HG03066 (cell line): ENCODE data around the gene MLPH.

Experiments
- ATAC-seq: cut with Tn5 transposase; IDR thresholded peaks from one replicate; pipeline ENCODE4 v1.9.1; 2021; ENCODE audit warnings: low read depth; ENCODE audit not compliant: unreplicated experiment

The MLPH gene, protein sequence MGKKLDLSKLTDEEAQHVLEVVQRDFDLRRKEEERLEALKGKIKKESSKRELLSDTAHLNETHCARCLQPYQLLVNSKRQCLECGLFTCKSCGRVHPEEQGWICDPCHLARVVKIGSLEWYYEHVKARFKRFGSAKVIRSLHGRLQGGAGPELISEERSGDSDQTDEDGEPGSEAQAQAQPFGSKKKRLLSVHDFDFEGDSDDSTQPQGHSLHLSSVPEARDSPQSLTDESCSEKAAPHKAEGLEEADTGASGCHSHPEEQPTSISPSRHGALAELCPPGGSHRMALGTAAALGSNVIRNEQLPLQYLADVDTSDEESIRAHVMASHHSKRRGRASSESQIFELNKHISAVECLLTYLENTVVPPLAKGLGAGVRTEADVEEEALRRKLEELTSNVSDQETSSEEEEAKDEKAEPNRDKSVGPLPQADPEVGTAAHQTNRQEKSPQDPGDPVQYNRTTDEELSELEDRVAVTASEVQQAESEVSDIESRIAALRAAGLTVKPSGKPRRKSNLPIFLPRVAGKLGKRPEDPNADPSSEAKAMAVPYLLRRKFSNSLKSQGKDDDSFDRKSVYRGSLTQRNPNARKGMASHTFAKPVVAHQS

DNA sequence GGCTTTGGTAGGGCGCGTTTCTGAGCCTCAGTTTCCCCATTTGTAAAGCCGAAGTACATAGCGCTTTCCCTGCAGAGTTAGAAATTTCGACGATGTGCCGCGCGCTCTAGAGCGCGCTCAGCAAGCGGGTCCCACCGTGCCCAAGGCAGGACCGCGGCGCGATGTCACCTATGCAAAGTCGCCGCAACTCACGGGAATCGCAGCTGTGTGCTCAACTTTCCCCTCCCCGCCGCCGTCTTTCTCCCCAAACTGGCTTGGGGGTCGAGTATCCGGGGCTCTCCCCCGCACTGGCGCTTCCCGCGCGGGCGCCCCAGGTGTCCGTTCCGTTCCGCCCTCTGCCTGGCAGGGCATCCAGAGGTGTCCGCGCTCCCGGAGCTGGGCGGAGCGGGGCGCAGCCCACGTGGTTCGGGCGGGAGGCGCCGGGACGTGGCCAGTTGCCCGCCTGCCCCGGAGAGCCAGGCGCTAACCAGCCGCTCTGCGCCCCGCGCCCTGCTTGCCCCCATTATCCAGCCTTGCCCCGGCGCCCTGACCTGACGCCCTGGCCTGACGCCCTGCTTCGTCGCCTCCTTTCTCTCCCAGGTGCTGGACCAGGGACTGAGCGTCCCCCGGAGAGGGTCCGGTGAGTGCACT lies at the start of gene MLPH:
TSS of gene MLPH (plus strand) at position 433 of the 630 bp plus-strand sequence. CDS start 6,176 bp downstream, outside the sequence.
- no peak for ATAC-seq

DNA sequence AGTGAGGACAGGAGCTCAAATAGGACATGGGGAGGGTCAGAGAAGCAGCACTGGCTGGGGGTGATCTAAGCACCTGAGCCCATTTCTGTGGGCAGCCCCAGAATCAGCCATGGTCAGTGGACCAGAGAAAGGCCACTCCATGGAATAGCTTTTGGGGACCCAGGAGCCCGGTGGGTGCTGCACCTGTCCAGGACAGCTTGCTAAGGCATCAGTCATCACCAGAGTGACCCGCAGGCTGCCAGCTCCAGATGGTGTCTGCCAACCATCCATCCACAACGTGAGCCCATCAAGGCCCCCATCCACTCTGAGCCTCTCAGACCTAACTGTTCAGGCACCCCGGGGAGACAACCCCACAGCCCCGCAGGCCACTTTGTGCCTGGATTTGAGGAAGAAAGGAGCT lies 49.5 kb upstream of the MLPH start:
- ATAC-seq: no peak

DNA sequence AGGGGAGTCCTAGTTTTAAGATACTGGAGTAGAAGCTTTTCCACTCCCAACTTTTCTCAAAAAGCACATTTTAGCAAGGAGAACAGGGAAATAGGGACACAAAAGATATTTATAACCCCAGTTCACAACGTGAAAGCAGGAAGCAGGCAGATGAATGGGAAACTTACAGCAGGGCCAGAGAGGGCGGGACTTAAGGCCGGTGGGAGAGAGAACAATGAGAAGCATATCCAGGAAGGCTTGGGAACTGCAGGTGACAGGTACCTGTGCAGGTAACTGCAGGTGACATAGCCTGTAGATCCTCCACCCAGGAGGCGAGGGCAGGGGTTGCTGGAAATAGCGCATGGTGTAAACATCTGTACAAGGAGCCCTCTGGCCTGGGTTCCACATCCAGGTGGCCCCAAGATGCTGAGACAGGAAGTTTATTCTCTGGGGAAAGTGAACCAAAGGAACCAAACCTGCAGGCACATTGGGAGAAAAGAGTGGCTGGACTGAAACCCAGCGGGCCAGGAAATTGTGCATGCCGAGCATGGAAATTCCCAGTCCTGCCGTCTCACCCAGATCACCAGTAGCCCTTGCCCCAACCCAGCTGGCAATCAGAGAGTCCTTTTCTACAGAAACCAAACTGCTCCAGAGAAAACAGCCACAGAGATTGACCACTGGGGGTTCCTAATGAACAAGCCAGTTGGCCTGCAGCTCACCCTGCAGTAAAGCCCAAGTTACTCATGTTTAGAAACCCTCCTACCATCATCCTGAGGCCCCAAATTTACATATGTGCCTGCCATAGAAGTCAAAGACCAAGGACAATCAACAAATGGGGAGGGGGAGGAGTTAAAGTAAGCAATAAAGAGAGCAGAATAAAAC lies 48.7 kb upstream of the MLPH start:
- no peak for ATAC-seq

DNA sequence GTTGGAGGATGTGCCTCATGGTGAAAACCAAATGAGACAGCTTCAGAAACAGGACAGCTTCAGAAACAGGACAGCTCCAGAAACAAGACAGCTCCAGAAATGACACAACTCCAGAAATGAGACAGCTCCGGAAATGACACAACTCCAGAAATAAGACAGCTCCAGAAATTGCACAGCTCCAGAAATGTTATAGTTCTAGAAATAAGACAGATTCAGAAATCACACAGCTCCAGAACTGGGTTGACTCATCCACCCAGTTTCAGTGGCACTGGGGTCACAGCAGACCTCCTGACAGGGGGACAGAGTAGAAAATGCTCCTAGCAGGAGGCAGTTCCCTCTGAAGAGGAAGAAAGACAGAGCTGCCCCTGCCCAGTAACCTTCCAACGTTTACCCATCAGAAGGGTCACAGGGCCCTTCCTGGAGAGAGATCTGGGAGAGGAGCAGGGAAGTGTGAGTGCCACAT lies 46.2 kb upstream of the MLPH start:
- ATAC-seq: no peak

DNA sequence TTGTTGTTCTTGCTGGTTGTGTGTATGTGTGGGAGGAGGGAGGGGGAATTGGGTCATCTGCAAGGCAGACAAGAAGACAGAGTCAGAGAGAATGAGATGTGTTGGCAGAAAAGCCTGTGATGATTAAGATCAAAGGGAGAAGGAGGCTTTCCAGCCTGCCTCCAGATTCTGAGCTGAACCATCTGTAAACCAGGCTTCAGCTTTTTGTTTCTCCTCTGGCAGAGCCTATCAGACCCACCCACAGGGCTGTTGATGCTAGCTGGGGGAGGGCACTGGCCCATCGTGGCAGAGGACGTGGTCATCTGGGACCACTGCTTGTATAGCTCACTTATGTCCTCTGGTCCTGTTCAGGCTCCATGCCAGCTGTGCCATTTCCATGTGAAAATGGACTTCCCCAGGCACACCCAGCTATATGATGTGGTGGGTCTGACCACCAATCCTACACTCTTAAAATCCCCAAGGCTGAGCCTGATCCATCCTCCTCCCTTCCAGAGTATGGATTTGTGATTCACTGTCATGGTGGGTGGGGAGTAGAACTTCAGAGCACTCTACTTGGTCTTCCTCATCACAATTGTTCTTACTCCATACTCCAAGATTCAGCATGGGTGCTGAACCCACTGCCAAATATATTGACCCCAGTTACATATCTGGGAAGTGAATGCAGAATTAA lies 45.3 kb upstream of the MLPH start:
- ATAC-seq: no peak

DNA sequence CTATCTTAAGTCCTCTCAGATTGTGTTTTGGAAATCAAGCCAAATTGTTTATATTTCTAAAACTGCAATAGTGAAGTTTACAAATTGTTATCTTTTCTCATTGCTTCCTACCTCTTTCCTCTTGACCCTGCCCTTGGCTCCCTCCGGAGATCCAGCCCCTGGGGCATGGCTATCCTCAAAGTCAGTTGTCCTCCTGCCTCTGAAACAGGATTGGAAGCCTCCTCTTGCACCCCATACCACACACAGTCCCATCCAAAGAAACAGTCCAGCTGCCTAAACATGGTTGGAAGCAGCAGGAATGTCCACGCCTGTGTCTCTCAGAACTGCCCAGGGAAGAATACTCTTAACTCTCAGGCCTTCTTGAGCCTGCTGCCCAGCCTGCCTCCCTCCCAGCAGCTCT lies 43.0 kb upstream of the MLPH start:
- ATAC-seq: no peak

DNA sequence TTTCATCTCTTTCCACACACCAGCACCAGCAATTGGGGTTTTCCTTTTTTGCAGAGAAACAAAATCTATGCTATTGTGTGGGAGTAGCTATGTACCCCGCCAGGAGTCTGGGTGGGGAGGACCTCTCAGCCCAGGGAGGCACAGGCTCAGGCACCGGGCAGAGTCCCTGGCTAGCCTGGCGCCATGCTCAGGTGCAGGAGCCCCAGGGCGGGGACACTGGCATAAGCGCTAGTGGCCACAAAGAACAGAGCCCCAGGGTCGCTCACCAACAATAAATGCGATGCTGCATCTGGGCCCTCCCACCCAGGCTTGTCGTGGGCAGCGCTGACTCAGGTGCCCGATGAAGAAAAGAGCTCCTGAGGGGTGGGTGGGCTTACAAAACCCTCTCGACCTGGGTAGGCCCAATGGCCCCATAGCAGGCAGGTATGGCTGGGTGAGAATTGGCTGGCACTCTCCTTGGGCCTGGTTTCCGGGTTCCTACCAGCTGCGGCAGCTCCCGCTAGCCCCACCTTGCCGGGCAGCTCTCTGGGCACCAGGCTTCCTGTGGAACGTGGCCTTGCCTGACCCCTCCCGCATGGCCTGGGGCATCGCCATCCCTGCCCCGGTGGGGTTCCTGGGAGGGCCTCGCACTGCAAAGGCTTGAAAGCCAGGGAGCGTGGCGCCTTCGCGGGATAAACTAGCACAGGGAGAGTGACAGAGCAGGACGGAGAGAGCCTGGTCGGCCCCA lies 41.3 kb upstream of the MLPH start:
- ATAC-seq: no peak

DNA sequence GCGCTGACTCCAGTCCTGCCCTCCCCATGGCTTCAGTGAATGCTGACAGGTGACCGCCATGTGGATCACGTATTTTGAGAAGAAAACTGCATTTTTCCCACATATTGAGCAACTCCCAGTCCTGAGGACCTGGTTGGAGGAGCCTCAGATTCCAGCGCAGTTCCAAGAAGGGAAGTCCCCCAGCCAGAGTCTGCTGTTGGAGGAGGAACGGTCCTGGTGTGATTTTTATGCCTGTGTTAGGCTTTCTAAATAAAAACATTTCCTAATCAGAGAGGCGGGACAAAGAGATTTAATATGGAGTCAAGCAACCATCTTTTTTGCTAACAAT lies 40.7 kb upstream of the MLPH start:
- ATAC-seq: no peak

DNA sequence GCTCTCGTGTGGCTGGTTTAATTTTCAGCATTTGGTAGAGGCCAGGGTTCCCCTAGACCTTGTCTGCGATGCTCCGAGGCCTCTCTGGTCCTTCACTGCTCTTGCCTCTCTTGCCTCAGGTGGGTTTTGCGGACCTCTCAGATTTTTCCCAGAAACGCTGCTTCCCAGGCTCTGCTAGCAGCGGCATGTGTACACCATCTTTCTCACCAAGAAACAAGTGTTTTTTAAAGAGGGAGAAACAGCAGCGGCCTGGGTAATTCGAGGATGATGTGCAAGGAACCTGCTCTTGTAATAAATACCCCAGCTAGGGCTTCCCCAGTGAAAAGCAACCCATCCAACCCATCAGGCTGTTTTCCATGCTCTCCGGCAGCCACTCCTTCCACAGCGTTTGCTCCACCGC lies 39.6 kb upstream of the MLPH start:
- ATAC-seq: no peak

DNA sequence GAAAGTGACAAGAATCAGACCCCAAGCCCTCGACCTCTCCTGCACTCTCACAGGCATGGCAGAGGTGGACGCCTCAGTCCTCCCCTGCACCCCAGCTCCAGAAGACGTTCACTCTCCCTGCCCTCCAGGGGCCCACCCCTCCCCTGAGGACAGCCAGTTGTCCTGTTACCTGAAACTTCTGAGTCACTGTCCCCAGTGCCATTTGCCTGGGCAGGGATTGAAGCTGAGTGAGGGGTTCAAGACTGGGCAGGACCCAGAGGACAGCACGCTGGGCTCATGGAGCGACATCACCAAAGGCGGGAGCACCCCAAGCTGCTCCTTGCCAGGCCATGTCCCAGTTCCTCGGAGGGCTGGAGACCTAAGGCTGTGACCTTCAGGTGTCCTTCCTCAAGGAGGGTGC lies 38.9 kb upstream of the MLPH start:
- no peak for ATAC-seq

DNA sequence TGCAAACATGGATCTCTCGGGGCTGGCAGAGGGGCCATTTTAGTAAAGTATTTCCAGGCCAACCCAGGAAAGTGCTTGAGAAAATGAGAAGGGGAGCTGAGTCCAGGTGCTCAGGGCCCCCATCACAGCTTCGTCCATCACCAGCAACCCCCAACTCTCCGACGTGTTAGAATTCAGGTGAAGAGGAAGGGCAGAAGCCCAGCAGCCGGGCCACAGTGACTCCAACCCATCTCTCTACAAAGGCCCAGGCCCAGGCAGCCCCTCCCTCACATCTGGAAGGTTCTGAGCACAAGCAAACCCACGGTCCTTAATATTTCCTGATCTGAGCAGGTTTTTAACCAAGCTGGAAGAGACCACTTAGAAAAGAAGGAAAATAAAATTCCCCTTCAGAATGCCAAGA lies 38.4 kb upstream of the MLPH start:
- no peak for ATAC-seq

DNA sequence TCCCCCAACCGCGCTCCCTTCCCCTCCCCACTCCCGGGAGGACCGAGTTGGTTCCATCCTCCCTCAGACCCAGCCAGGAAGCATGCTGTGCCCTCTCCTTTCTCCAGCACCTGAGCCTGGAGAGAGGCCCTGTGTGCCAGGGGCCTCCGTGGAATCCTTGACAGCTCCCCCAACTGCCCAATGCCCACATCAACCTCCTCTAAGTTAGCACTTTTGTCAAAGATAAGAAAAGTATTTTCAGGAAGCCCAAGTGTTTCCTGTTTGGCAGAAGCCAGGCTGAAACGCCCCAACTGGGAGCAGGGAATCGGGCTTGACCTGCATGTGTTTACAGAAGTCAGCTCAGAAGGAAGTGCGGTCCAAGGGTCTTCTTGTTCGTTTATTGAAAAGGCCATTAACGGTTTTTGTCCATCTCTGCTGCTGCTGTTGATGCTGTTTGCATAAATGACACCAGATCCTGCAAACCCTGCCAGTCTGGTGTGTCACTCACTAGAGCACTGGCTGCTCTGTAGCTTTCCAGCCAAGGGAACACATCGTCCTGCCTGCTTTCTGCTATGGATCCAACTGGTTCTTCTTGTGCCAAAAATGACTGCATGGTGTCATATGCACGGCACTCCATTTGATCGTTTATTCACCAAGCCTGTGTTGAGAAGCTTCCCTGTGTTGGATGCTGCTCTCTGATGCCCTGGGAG lies 37.7 kb upstream of the MLPH start:
- ATAC-seq: no peak

DNA sequence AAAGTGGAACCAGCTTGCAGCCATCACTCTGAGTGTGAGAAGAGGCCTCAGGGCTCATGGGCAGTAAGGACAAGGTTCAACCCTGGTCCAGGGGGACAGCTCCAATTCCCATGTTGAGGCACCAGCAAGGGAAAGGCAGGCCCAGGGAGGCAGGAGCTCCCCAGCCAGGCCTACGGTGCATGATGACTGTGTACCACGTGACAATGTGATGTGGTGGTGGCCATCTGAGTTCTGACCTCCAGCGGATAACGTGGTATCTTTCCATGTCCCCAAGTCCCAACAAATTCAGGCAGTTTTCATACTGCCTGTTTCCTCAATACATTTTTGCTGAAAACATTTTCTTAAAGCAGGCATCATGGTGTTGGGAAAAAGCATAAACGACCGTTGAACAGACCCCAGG lies 36.9 kb upstream of the MLPH start:
- no peak for ATAC-seq

DNA sequence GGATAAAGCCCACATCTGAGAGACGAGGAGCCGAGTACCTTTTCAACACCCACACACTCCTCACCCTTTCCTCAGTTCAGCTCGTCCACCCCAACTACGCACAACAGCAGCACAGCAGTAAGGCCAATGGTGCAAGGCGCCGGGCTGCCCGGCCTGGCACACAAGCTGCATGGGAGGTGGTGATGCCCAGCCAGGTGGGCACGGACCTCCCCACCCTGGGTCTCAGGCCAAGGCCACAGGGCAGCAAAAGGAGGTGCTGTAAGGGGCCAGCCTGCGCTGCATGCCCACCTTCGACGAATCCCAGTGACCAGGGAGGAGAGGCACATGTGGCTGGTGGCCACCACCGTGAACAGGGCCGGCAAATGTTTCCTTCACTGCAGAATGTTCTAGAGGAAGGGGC lies 36.5 kb upstream of the MLPH start:
- ATAC-seq: no peak

DNA sequence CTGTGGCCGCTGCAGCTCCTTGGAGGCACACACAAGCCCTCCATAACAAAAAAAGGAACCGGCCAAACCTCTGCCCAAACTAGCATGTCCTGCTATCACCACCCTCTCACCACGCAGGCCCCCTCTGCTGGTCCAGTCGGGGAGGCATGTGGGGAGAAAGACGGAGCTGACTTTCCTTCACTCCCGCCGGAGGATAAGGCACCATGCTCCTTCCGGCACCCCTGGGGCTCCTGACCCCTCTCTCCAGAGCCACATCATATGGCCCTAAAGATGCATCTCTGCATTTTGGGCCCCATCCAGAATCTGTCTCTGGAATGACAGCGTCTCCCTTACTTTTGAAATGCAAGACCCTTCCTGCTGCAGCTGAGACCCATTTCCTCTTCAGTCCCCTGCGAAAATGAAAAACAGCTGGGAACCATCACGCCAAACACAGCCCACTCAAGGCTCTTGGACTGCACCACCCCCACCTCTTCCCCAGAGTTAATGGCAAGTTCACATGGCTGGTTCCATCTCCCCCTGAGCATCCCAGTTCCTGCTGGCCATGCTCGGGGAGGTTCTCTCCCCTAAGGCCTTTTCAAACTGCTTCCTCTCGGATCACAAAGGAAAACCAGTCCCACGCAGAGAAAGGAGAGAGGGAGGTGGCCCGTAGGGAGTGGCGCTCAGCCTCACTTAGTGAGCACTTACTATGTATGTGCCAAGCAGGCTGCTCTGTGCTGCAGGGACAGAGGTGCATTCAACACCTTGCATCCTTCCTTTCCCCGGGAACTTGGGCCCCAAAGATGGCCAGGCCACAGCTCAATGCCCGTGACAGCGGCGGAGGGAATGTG lies 35.2 kb upstream of the MLPH start:
- no peak for ATAC-seq

DNA sequence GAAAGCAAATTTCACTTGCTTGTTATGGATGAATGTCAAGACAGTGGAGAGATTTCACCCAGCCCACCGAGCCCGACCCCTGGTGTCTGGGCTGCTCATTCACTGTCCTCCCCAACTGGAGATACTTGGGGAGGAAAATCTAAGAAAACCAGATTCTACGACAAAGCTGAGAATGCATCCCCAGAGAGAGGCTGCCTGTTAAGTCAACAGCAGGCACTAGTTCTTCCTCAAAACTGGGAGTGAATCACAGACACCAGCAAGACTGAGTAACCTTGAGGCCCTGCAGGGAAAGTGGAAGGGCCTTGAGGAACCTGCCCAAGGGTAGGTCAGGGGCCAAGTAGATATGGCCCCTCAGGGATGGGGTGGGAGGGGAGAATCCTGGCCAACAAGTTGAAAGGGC lies 34.2 kb upstream of the MLPH start:
- no peak for ATAC-seq

DNA sequence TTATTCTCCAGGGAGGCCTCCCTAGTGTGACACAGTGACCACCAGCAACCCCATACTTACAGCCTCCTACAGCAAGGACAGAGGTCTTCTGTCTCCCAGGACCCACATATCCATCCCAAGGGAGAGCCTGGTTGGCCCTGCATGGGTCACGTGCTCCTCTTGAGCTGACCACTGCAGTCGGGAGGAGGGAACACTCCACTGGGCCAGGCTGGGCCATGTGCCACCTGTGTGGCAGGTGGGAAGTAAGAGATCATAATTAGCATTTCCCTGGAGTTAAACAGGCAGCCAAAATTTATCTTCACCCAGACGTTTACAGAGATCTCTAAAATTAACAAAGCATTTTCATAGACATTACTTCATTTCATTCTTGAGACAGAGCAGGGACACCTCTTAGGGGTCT lies 33.4 kb upstream of the MLPH start:
- ATAC-seq: no peak

DNA sequence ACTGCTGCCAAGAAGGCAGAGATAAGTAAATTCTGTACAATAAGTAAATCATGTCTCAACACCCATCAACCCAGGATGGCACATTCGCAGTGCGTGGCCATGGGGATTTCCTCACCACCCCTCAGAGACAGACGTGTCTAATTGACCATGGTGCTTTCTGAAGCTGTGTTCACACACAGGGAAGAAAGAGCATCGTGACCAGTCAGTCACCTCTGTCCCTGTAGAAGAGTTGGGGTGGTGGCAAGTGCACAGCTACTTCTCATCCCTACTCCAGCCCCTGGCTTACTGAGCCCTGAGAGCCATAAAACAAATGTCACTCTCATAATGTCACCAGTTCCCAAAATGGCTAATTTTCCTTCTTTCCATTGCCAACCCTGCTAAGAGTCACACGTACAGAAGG lies 31.3 kb upstream of the MLPH start:
- ATAC-seq: no peak
